HG03139 (cell line): ENCODE results near the gene PRMT3.
"Not testable (repeated sequence)": the region's sequence is repeated elsewhere in the genome, so short reads cannot be mapped to it uniquely, and the experiment has no call there.

Experiments used
- ATAC-seq: cut with Tn5 transposase; IDR thresholded peaks from one replicate; pipeline ENCODE4 v1.9.1; 2021; ENCODE audit not compliant: unreplicated experiment

PRMT3 gene

GRCh38 chr11:20373568-20374209 lies 13.8 kb upstream of the PRMT3 start:
- no peak for ATAC-seq

- no peak for ATAC-seq
These were observed 12.7 kb upstream of the PRMT3 start for GRCh38 chr11:20374741-20375300.

GRCh38 chr11:20376162-20376730 lies 11.3 kb upstream of the PRMT3 start:
- ATAC-seq: no peak

- ATAC-seq: not testable (repeated sequence)
These were observed 1.5 kb upstream of the PRMT3 start for GRCh38 chr11:20385996-20386395.

- ATAC-seq: peak; percentile 12
These were observed 860 bp downstream of the PRMT3 start for GRCh38 chr11:20388096-20389055.

- ATAC-seq: peak; percentile 85
These were observed 9.8 kb downstream of the PRMT3 start for GRCh38 chr11:20397281-20397680.

GRCh38 chr11:20399498-20399897 lies 12.0 kb downstream of the PRMT3 start:
- no peak for ATAC-seq

GRCh38 chr11:20403059-20403458 lies 15.5 kb downstream of the PRMT3 start:
- no peak for ATAC-seq

- no peak for ATAC-seq
These were observed 19.0 kb downstream of the PRMT3 start for GRCh38 chr11:20406484-20406883.

- ATAC-seq: no peak
These were observed 19.8 kb downstream of the PRMT3 start for GRCh38 chr11:20407344-20407743.

GRCh38 chr11:20415432-20415831 lies 27.9 kb downstream of the PRMT3 start:
- ATAC-seq: no peak

- ATAC-seq: no peak
These were observed 30.3 kb downstream of the PRMT3 start for GRCh38 chr11:20417771-20418170.

- no peak for ATAC-seq
These were observed 34.4 kb downstream of the PRMT3 start for GRCh38 chr11:20421946-20422345.

- ATAC-seq: no peak
These were observed 41.7 kb downstream of the PRMT3 start for GRCh38 chr11:20429216-20429615.

- ATAC-seq: no peak
These were observed 51.1 kb downstream of the PRMT3 start for GRCh38 chr11:20438637-20439036.

GRCh38 chr11:20443596-20443995 lies 56.1 kb downstream of the PRMT3 start:
- ATAC-seq: no peak

GRCh38 chr11:20444535-20444934 lies 57.0 kb downstream of the PRMT3 start:
- no peak for ATAC-seq

GRCh38 chr11:20448834-20449233 lies 61.3 kb downstream of the PRMT3 start:
- no peak for ATAC-seq

GRCh38 chr11:20450829-20451228 lies 63.3 kb downstream of the PRMT3 start:
- ATAC-seq: no peak

GRCh38 chr11:20451568-20451967 lies 64.1 kb downstream of the PRMT3 start:
- no peak for ATAC-seq

GRCh38 chr11:20452585-20452984 lies 65.1 kb downstream of the PRMT3 start:
- ATAC-seq: no peak
